Naive thymus-derived CD8-positive, alpha-beta T cell (primary cell): Measurements from ENCODE around the gene CMTM6. TPM values are rescaled to one million over a fixed set of nuclear protein-coding genes. Genes with fewer than 3 reads are reported as not detected.
A peak's percentile ranks its signal among the peaks of the same experiment; 100 is the strongest.

Experiments
- ATAC-seq, 2 donors: fragments of 150-1000 bp; cut with Tn5 transposase in 1 of 2; sonication (Bioruptor Pico), chemical (Tn5 transposase) in 1 of 2; 1 replicate in 1 of 2; 2 replicates in 1 of 2; pipeline ENCODE4 v1.10.0; 2021; ENCODE audit warnings: mild to moderate bottlenecking in 2 of 2, moderate library complexity in 2 of 2
- POLR2A ChIA-PET: fragments of 350-600 bp; sonication (Branson Sonifier 250); formaldehyde crosslinking; loops from one replicate; lab custom pipeline; 2021; ENCODE audit warnings: antibody characterized with exemption; lab: Charles Lee
- DNase-seq, 10 donors: peaks; one replicate each; pipeline versions ENCODE4 v3.0.0 to v3.0.0-alpha.2; 2020 to 2022
- H3K27ac Mint-ChIP-seq, 10 donors: one replicate each; pipeline ENCODE4 v1.8.0; 2020 to 2022; ENCODE audit warnings: mild to moderate bottlenecking in 10 of 10, mixed read lengths in 10 of 10, moderate library complexity in 4 of 10, inconsistent platforms in 1 of 10
- H3K27me3 Mint-ChIP-seq, 5 donors: one replicate each; pipeline ENCODE4 v1.8.0; 2021 to 2022; ENCODE audit warnings: mixed read lengths in 5 of 5
- H3K36me3 Mint-ChIP-seq, 3 donors: one replicate each; pipeline ENCODE4 v1.8.0; 2020 to 2022; ENCODE audit warnings: mixed read lengths in 3 of 3, mild to moderate bottlenecking in 2 of 3, inconsistent platforms in 1 of 3
- H3K4me1 Mint-ChIP-seq, 4 donors: one replicate each; pipeline ENCODE4 v1.8.0; 2021 to 2022; ENCODE audit warnings: mixed read lengths in 4 of 4
- H3K4me3 Mint-ChIP-seq, 10 donors: one replicate each; pipeline ENCODE4 v1.8.0; 2020 to 2022; ENCODE audit warnings: mild to moderate bottlenecking in 10 of 10, mixed read lengths in 10 of 10, moderate library complexity in 6 of 10, inconsistent platforms in 1 of 10
- H3K9me3 Mint-ChIP-seq, 9 donors: one replicate each; pipeline ENCODE4 v1.8.0; 2020 to 2022; ENCODE audit warnings: mixed read lengths in 9 of 9, mild to moderate bottlenecking in 3 of 9, inconsistent platforms in 1 of 9, moderate library complexity in 1 of 9
- polyA plus RNA-seq, 3 donors: library from polyadenylated mRNA; unstranded; fragments of 300-500 nt; fragmentation: Illumina TruSeq; gene quantifications; one replicate each; pipeline ENCODE4 v1.2.3, GENCODE V29; 2021
- total RNA-seq, 8 experiments: library from RNA in 2 of 8; stranded (reverse) in 2 of 8; gene quantifications; one replicate each; pipeline ENCODE4 v1.2.3 and lab custom pipeline; 2021 to 2026

Gene CMTM6
- total RNA-seq (10 to 100 TPM; 26.2 to 29.7 TPM), polyA plus RNA-seq (10 to 100 TPM; 36.2 to 61.4 (median 40.0) TPM), total RNA-seq (lab: John Stamatoyannopoulos, UW) (41.2 to 112 (median 90.1) reads per million in 6 experiments)

DNA sequence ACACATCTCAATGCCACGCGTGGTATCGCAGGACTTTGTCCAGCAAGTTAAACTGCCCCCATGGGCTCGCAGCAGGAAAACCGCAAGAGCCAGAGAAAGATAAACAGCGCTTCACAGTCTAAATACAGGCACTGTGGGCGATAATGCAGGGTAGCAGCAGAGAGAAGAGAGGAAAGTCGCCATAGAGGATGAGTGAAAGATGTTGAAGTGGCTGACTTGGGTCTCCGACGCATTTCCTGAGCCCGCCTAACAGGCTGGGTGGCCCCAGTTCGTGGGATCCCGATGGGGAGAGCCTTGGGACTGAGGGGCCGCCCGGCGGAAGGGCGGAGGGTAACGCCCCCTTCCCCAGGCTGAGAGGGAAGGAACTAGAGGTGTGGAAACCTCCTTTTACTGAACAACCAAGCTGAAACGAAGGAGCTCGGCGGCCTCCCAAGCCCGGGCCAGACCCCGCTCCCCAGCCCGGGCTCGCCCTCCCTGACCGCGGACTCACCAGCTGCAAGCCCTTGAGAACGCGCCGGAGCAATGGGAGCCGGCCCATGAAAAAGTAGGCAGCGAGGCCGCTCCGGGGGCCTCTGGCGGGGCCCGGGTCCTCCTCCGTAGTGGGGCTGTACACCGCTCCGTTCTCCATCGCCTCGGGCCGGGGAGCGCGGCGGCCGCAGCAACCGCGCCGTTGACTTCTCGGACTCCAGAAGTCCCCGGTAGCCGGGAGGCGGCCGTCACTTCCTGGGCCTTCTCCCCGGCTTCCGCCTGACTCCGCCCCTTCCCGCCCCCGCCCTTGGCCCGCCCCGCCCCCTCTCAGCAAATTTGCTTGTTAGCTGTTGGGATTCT lies at the start of gene CMTM6:
TSS of gene CMTM6 (minus strand) at position 735 of the 828 bp plus-strand sequence. CDS start at position 628, 107 bp downstream.
- H3K9me3 Mint-ChIP-seq, result no peaks in the 10 kb centered on the region
- H3K4me3 Mint-ChIP-seq, result peak within 1 kb of the TSS; percentile 80 to 100 (median 93)
- peaks cover 12 to 48% (median 36%) of the 10 kb centered on the region in 4 donors for H3K4me1 Mint-ChIP-seq
- no peaks in the 10 kb centered on the region for H3K27me3 Mint-ChIP-seq
- peaks cover 0 to 10% (median 0%) of the 10 kb centered on the region in 3 donors for H3K36me3 Mint-ChIP-seq
- H3K27ac Mint-ChIP-seq, result peak within 1 kb of the TSS; percentile 90 to 97 (median 96)
- POLR2A ChIA-PET, result interaction anchor here (0.6 to 1.1 kb wide), 5 partner anchors 29 to 131 kb away, joined by 3 to 6 read pairs (median 3); no protein-coding TSS in a partner anchor
- peak; percentile 49 to 85 (median 72) for DNase-seq
- ATAC-seq, result peak; percentile 75 to 80

DNA sequence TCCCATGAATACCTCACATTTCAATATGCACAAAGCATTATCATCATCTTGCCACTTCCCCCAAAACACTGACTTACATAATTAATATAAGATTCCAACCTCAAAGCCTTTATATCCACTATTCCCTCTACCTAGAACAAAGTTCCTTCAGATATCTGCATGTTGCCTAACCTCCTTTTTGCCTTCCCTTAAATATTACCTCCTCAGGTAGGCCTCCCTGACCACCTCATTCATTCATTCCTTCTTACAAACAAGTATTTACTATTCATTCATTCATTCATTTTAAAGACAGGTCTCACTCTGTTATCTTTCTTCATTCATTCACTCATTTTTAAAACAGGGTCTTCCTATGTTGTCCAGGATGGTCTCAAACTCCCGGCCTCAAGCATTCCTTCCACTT lies 49.4 kb upstream of the CMTM6 start:
- POLR2A ChIA-PET, result no interaction called here
- H3K9me3 Mint-ChIP-seq, result no peaks in the 10 kb centered on the region
- ATAC-seq (no peak), DNase-seq (no peak)
- peaks cover 31 to 61% (median 50%) of the 10 kb centered on the region in 4 donors for H3K4me1 Mint-ChIP-seq
- H3K27ac Mint-ChIP-seq, result peak overlapping the region in 3 of 10 donors; percentile 10 to 61 (median 13)
- H3K36me3 Mint-ChIP-seq, result peaks cover 0 to 3% (median 0%) of the 10 kb centered on the region in 3 donors
- no peak overlapping the region for H3K4me3 Mint-ChIP-seq
- H3K27me3 Mint-ChIP-seq, result no peaks in the 10 kb centered on the region

DNA sequence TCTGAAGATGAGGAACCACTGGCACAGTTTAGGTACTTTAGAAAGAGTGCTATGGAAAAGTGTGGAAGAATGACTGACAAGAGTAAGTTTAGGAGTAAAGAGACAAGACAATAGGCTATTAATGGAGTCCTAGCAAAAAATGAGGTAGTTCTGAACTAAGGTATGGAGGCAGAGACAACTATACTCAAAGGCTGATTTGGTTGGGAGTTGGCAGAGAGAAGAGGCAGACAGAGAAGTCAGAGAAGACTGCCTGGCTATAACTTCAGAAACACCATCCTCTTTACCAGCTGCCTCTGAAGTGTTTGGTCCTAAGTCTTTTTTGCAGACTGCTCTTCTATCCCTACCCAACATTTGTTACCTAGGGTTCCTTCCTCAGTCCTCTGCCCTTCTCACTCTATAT lies 48.8 kb upstream of the CMTM6 start:
- no peak for DNase-seq
- no peak for ATAC-seq
- Mint-ChIP-seq H3K27me3 (no peaks in the 10 kb centered on the region), H3K4me3 (no peak overlapping the region), H3K36me3 (peaks cover 0 to 1% (median 1%) of the 10 kb centered on the region in 3 donors), H3K4me1 (peaks cover 29 to 58% (median 48%) of the 10 kb centered on the region in 4 donors), H3K27ac (peak overlapping the region in 7 of 10 donors; percentile 0 to 66 (median 13)), H3K9me3 (no peaks in the 10 kb centered on the region)
- POLR2A ChIA-PET, result no interaction called here

DNA sequence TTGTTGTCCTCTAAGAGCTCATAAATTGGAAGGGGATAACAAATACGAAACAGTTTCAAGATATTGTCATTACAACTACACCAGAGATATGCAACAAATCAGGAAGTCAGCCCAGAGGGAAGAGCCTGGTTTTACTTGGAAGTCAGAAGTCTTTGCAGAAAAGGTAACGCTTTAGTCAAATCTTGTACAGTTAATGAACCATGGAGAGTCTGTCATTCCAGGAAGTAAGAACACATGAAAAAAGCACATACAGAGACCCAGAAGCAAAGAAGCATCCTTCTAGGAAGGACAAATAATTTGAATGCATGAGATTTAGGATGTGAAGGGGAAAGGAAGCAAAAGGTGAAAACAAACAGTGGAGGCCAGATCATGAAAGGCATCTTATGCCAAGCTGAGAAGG lies 48.4 kb upstream of the CMTM6 start:
- no peaks in the 10 kb centered on the region for H3K27me3 Mint-ChIP-seq
- peak overlapping the region in 8 of 10 donors; percentile 0 to 66 (median 10) for H3K27ac Mint-ChIP-seq
- H3K36me3 Mint-ChIP-seq, result peaks cover 0 to 5% (median 4%) of the 10 kb centered on the region in 3 donors
- ATAC-seq (no peak), DNase-seq (no peak)
- peaks cover 27 to 58% (median 46%) of the 10 kb centered on the region in 4 donors for H3K4me1 Mint-ChIP-seq
- POLR2A ChIA-PET, result no interaction called here
- no peak overlapping the region for H3K4me3 Mint-ChIP-seq
- H3K9me3 Mint-ChIP-seq, result no peaks in the 10 kb centered on the region

- Mint-ChIP-seq H3K4me3 (no peak overlapping the region), H3K36me3 (peaks cover 0 to 42% (median 9%) of the 10 kb centered on the region in 3 donors), H3K27me3 (no peaks in the 10 kb centered on the region), H3K27ac (peak overlapping the region in 2 of 10 donors; percentile 8 to 48), H3K9me3 (no peaks in the 10 kb centered on the region), H3K4me1 (peaks cover 6 to 26% (median 17%) of the 10 kb centered on the region in 4 donors)
- ATAC-seq, result no peak
- DNase-seq, result no peak
- POLR2A ChIA-PET, result interaction anchor here (0.6 kb wide), 1 partner anchor 116 kb away, joined by 5 read pairs; no protein-coding TSS in a partner anchor
Observed at GRCh38 chr3:32545305-32545704, 42.7 kb upstream of the CMTM6 start.

DNA sequence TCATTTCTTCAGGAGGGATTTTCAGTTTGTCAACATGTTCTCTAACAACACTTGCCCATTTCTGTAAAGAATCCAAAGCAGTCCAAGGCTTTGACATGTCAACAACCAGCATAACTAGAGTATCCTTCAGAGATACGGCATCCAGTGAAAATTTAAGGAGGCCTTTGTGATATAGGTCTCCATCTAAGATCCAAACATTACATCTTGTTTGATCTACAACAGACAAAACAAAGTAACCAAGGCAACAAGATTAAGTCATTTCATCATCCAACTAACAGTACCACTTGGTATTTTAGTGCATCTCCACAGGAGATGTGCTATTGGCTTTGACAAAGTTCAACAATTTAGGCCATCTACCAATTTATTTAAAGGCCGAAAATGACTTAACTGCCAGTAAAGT lies 42.2 kb upstream of the CMTM6 start:
- Mint-ChIP-seq H3K27ac (peak overlapping the region in 2 of 10 donors; percentile 58 to 62), H3K4me1 (peaks cover 6 to 26% (median 17%) of the 10 kb centered on the region in 4 donors), H3K4me3 (no peak overlapping the region), H3K27me3 (no peaks in the 10 kb centered on the region), H3K36me3 (peaks cover 0 to 45% (median 9%) of the 10 kb centered on the region in 3 donors), H3K9me3 (no peaks in the 10 kb centered on the region)
- DNase-seq (no peak), ATAC-seq (peak in 1 of 2 donors; percentile 32)
- POLR2A ChIA-PET, result no interaction called here

DNA sequence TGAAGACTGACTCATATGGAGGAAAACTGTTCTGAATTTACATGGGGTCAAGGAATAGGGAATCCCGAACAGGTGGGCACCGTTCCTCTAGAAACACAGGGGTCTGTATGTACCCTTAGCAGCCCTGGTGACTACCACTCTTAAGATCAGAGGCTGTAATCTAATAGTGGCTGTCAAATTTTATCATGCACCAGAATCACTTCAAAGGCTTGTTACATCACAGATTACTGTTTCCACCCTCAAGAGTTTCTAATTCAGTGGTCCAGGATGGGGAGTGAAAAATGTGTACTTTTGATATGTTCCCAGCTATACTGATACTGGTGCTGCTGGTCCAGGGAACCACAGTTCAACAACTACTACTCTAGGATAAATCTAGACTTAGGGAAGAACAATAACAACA lies 40.2 kb upstream of the CMTM6 start:
- Mint-ChIP-seq H3K27ac (peak overlapping the region in 2 of 10 donors; percentile 2 to 11), H3K36me3 (peaks cover 0 to 53% (median 16%) of the 10 kb centered on the region in 3 donors), H3K4me1 (peaks cover 6 to 20% (median 13%) of the 10 kb centered on the region in 4 donors), H3K9me3 (no peaks in the 10 kb centered on the region), H3K4me3 (no peak overlapping the region), H3K27me3 (no peaks in the 10 kb centered on the region)
- POLR2A ChIA-PET, result no interaction called here
- DNase-seq, result no peak
- no peak for ATAC-seq

- peaks cover 0 to 58% (median 13%) of the 10 kb centered on the region in 3 donors for H3K36me3 Mint-ChIP-seq
- no peaks in the 10 kb centered on the region for H3K27me3 Mint-ChIP-seq
Observed at GRCh38 chr3:32540899-32541298, 38.2 kb upstream of the CMTM6 start.

DNA sequence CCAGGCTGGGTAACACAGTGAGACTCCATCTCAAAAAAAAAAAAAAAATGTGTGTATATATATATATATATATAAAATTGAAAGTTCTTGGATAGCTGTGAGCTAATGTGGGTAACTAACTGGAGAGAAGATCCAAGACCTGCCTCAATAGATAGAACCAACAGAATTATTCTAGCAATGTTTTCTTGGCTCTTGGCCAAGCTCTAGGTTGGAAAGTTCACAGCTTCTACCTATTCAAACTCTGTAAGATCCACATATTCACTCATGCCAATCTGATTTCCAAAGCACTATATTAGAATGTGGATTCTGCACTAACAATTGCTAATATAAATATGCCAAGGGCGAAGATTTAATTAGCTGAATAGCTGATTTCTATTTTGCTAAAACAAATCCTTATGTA lies 29.8 kb upstream of the CMTM6 start:
- no peaks in the 10 kb centered on the region for H3K27me3 Mint-ChIP-seq
- ATAC-seq (no peak), DNase-seq (no peak)
- H3K27ac Mint-ChIP-seq, result peak overlapping the region in 1 of 10 donors; percentile 17
- peaks cover 0 to 77% (median 31%) of the 10 kb centered on the region in 3 donors for H3K36me3 Mint-ChIP-seq
- no peaks in the 10 kb centered on the region for H3K9me3 Mint-ChIP-seq
- POLR2A ChIA-PET, result no interaction called here
- H3K4me1 Mint-ChIP-seq, result peaks cover 0 to 3% (median 1%) of the 10 kb centered on the region in 4 donors
- H3K4me3 Mint-ChIP-seq, result no peak overlapping the region

More at GRCh38 chr3:32540899-32541298, 38.2 kb upstream of the CMTM6 start:
- H3K27ac Mint-ChIP-seq, result peak overlapping the region in 1 of 10 donors; percentile 58
- no peaks in the 10 kb centered on the region for H3K9me3 Mint-ChIP-seq
- no peak for ATAC-seq
- POLR2A ChIA-PET, result no interaction called here
- no peak for DNase-seq
- no peak overlapping the region for H3K4me3 Mint-ChIP-seq
- peaks cover 2 to 11% (median 7%) of the 10 kb centered on the region in 4 donors for H3K4me1 Mint-ChIP-seq

- H3K9me3 Mint-ChIP-seq, result no peaks in the 10 kb centered on the region
- no peak overlapping the region for H3K4me3 Mint-ChIP-seq
- POLR2A ChIA-PET, result no interaction called here
- peaks cover 0 to 3% (median 1%) of the 10 kb centered on the region in 4 donors for H3K4me1 Mint-ChIP-seq
- peak overlapping the region in 7 of 10 donors; percentile 0 to 61 (median 25) for H3K27ac Mint-ChIP-seq
- DNase-seq, result no peak
- peaks cover 0 to 79% (median 34%) of the 10 kb centered on the region in 3 donors for H3K36me3 Mint-ChIP-seq
- no peaks in the 10 kb centered on the region for H3K27me3 Mint-ChIP-seq
- no peak for ATAC-seq
Observed at GRCh38 chr3:32531010-32531647, 28.5 kb upstream of the CMTM6 start.

GRCh38 chr3:32525720-32526119 lies 23.1 kb upstream of the CMTM6 start:
- Mint-ChIP-seq H3K27ac (no peak overlapping the region), H3K27me3 (no peaks in the 10 kb centered on the region), H3K4me1 (peaks cover 0 to 5% (median 1%) of the 10 kb centered on the region in 4 donors), H3K36me3 (peaks cover 4 to 62% (median 19%) of the 10 kb centered on the region in 3 donors), H3K4me3 (no peak overlapping the region), H3K9me3 (no peaks in the 10 kb centered on the region)
- DNase-seq (no peak), ATAC-seq (no peak)
- POLR2A ChIA-PET, result no interaction called here

- Mint-ChIP-seq H3K9me3 (no peaks in the 10 kb centered on the region), H3K27ac (peak overlapping the region in 2 of 10 donors; percentile 2 to 54), H3K4me1 (peaks cover 0 to 5% (median 3%) of the 10 kb centered on the region in 4 donors), H3K4me3 (no peak overlapping the region), H3K36me3 (peaks cover 4 to 39% (median 15%) of the 10 kb centered on the region in 3 donors), H3K27me3 (no peaks in the 10 kb centered on the region)
- no peak for DNase-seq
- no peak for ATAC-seq
- POLR2A ChIA-PET, result no interaction called here
Observed at GRCh38 chr3:32522682-32523081, 20.0 kb upstream of the CMTM6 start.
